ENCODE results near the gene PRR11.
A peak's percentile ranks its signal among the peaks of the same experiment; 100 is the strongest.

Gene PRR11

GRCh38 chr17:59155439-59156177 is at the start of gene PRR11:
Gene PRR11 (plus strand): TSS chr17:59155746. CDS start chr17:59169753, 14,007 bp downstream.
- Histone ChIP-seq H4K20me1 (ENCODE audit: low read depth, low read length) (no peaks in the 10 kb centered on the region; the same call in 1 of the 2 replicates), H2AFZ (ENCODE audit: low read depth, low read length, severe bottlenecking) (peak within 1 kb of the TSS; percentile 37)
- TF ChIP-seq EZH2phosphoT487 (conservative IDR thresholded peaks at IDR 0.05; ENCODE audit: low read length) (no peak), CTCF (IDR thresholded peaks at IDR 0.05; ENCODE audit: insufficient read depth, low read length, poor library complexity, severe bottlenecking) (no peak)

GRCh38 chr17:59105852-59106462 is 49.6 kb upstream of the PRR11 start:
- H4K20me1 ChIP-seq (ENCODE audit: low read depth, low read length), result peaks cover 10% of the 10 kb centered on the region; the same call in 1 of the 2 replicates
- peak overlapping the region; percentile 80 for H3K27ac ChIP-seq (ENCODE audit: low read depth, low read length)
- H3F3A ChIP-seq (ENCODE audit: insufficient read depth), result peaks cover 28% of the 10 kb centered on the region
- peak overlapping the region; percentile 91 for H3K9ac ChIP-seq (ENCODE audit: low read length)
- H3K9me3 ChIP-seq (ENCODE audit: insufficient read depth, low read length), result no peaks in the 10 kb centered on the region
- no peaks in the 10 kb centered on the region for H3K9me2 ChIP-seq (replicated peaks; ENCODE audit: insufficient read depth, low read length)
- H3K36me3 ChIP-seq (ENCODE audit: low read length), result peaks cover 11% of the 10 kb centered on the region
- no peaks in the 10 kb centered on the region for H3K27me3 ChIP-seq (ENCODE audit: low read length)
- H2AFZ ChIP-seq (ENCODE audit: low read depth, low read length, severe bottlenecking), result peak overlapping the region; percentile 61
- H3K79me2 ChIP-seq (ENCODE audit: insufficient read depth, low read length), result peaks cover 71% of the 10 kb centered on the region
- no peak for TF ChIP-seq CTCF (IDR thresholded peaks at IDR 0.05; ENCODE audit: insufficient read depth, low read length, poor library complexity, severe bottlenecking)
- H3K4me2 ChIP-seq (ENCODE audit: low read depth, low read length, poor library complexity, severe bottlenecking), result peak overlapping the region; percentile 97
- peak overlapping the region; percentile 94 for H3K4me3 ChIP-seq (ENCODE audit: insufficient read depth, low read length, poor library complexity, severe bottlenecking)

More at GRCh38 chr17:59155439-59156177, at the start of gene PRR11:
- H3K4me3 ChIP-seq (ENCODE audit: insufficient read depth, low read length, poor library complexity, severe bottlenecking), result peak within 1 kb of the TSS; percentile 93
- peak within 1 kb of the TSS; percentile 86 for H3K27ac ChIP-seq (ENCODE audit: low read depth, low read length)
- peak within 1 kb of the TSS; percentile 100 for H3K4me2 ChIP-seq (ENCODE audit: low read depth, low read length, poor library complexity, severe bottlenecking)
- no peaks in the 10 kb centered on the region; the same call in 1 of the 2 replicates for H3K36me3 ChIP-seq (ENCODE audit: low read length)
- H3F3A ChIP-seq (ENCODE audit: insufficient read depth), result peaks cover 21% of the 10 kb centered on the region
- peak within 1 kb of the TSS; percentile 91 for H3K9ac ChIP-seq (ENCODE audit: low read length)
- no peaks in the 10 kb centered on the region for H3K9me2 ChIP-seq (replicated peaks; ENCODE audit: insufficient read depth, low read length)
- no peaks in the 10 kb centered on the region for H3K9me3 ChIP-seq (ENCODE audit: insufficient read depth, low read length)
- no peaks in the 10 kb centered on the region for H3K27me3 ChIP-seq (ENCODE audit: low read length)
- peaks cover 91% of the 10 kb centered on the region for H3K79me2 ChIP-seq (ENCODE audit: insufficient read depth, low read length)

- no peaks in the 10 kb centered on the region for H3K9me3 ChIP-seq (ENCODE audit: insufficient read depth, low read length)
- peaks cover 15% of the 10 kb centered on the region for H3K36me3 ChIP-seq (ENCODE audit: low read length)
- peaks cover 68% of the 10 kb centered on the region for H3K79me2 ChIP-seq (ENCODE audit: insufficient read depth, low read length)
- peak within 1 kb of the TSS; percentile 91 for H3K9ac ChIP-seq (ENCODE audit: low read length)
- H3F3A ChIP-seq (ENCODE audit: insufficient read depth), result peaks cover 35% of the 10 kb centered on the region
- peak within 1 kb of the TSS; percentile 81 for H3K27ac ChIP-seq (ENCODE audit: low read depth, low read length)
- H3K4me3 ChIP-seq (ENCODE audit: insufficient read depth, low read length, poor library complexity, severe bottlenecking), result peak within 1 kb of the TSS; percentile 94
- H3K27me3 ChIP-seq (ENCODE audit: low read length), result no peaks in the 10 kb centered on the region
- H3K4me2 ChIP-seq (ENCODE audit: low read depth, low read length, poor library complexity, severe bottlenecking), result peak within 1 kb of the TSS; percentile 97
- H4K20me1 ChIP-seq (ENCODE audit: low read depth, low read length), result peaks cover 10% of the 10 kb centered on the region; the same call in 1 of the 2 replicates
- TF ChIP-seq CTCF (IDR thresholded peaks at IDR 0.05; ENCODE audit: insufficient read depth, low read length, poor library complexity, severe bottlenecking) (no peak), EZH2phosphoT487 (conservative IDR thresholded peaks at IDR 0.05; ENCODE audit: low read length) (no peak)
- no peaks in the 10 kb centered on the region for H3K9me2 ChIP-seq (replicated peaks; ENCODE audit: insufficient read depth, low read length)
- peak within 1 kb of the TSS; percentile 61 for H2AFZ ChIP-seq (ENCODE audit: low read depth, low read length, severe bottlenecking)
These were observed 48.9 kb upstream of the PRR11 start, which contains the start of gene TRIM37 for GRCh38 chr17:59106463-59107305. Gene TRIM37 (minus strand): TSS chr17:59106880. CDS start chr17:59106461, 419 bp downstream.
